ENCODE measurements around the gene RBM19. TPM values are rescaled to one million over a fixed set of nuclear protein-coding genes. Genes with fewer than 3 reads are reported as not detected.

The RBM19 gene
- total and polyA plus RNA-seq, 2 donors (not counting 3 experiments of a cell fraction or from before 2014, with no cell fraction given), result 13.2 to 34.4 TPM

GRCh38 chr12:113827539-113828114 is 138.5 kb downstream of the RBM19 start:
- FAIRE-seq (no peak), DNase-seq (ENCODE audit: low read depth, low spot score) (no peak)
- no peaks in the 10 kb centered on the region for H3K9me1 ChIP-seq (replicated peaks; ENCODE audit: control insufficient read depth, extremely low read depth, insufficient read depth, low read length)
- intact Hi-C loops (cut with micrococcal nuclease), result no loop called here
- ChIA-PET CTCF (interaction anchor here (1.9 kb wide), 1 partner anchor 8 kb away, joined by 6 read pairs; no protein-coding TSS in a partner anchor), POLR2A (no interaction called here)
- no peak overlapping the region for H3K27ac ChIP-seq (ENCODE audit: insufficient read depth, low read depth, low read length)
- H3K9ac ChIP-seq (replicated peaks; ENCODE audit: extremely low read depth, insufficient read depth, low read length), result no peak overlapping the region
- no TSS peak for BruUV-seq (replicated peaks)
- H3K27me3 ChIP-seq (ENCODE audit: control insufficient read depth in 2 of 2, insufficient read depth in 2 of 2, low read length in 2 of 2), result no peaks in the 10 kb centered on the region
- H2AFZ ChIP-seq (ENCODE audit: low read depth, low read length), result no peak overlapping the region
- H3K79me2 ChIP-seq (ENCODE audit: control insufficient read depth, insufficient read depth, low read length), result no peaks in the 10 kb centered on the region
- H3K36me3 ChIP-seq (ENCODE audit: control insufficient read depth in 2 of 2, extremely low read depth in 1 of 2, insufficient read depth in 2 of 2, low read length in 2 of 2), result no peaks in the 10 kb centered on the region
- H3K4me2 ChIP-seq (ENCODE audit: insufficient read depth, low read length), result no peak overlapping the region
- no peak overlapping the region for H3K4me3 ChIP-seq (replicated peaks in 1 of 3; ENCODE audit: insufficient read depth in 1 of 3, low read depth in 1 of 3, low read length in 3 of 3)
- dilution Hi-C loops (cut with MboI; ENCODE audit: extremely low pct_ligation_motif_present, low sequenced_read_pairs), result no loop called here
- H3K4me1 ChIP-seq (ENCODE audit: control insufficient read depth, extremely low read depth, insufficient read depth, low read length), result peaks cover 13% of the 10 kb centered on the region
- H3K9me3 ChIP-seq (replicated peaks; ENCODE audit: control insufficient read depth, insufficient read depth, low read length), result no peaks in the 10 kb centered on the region
- TF ChIP-seq, protein P1, sequence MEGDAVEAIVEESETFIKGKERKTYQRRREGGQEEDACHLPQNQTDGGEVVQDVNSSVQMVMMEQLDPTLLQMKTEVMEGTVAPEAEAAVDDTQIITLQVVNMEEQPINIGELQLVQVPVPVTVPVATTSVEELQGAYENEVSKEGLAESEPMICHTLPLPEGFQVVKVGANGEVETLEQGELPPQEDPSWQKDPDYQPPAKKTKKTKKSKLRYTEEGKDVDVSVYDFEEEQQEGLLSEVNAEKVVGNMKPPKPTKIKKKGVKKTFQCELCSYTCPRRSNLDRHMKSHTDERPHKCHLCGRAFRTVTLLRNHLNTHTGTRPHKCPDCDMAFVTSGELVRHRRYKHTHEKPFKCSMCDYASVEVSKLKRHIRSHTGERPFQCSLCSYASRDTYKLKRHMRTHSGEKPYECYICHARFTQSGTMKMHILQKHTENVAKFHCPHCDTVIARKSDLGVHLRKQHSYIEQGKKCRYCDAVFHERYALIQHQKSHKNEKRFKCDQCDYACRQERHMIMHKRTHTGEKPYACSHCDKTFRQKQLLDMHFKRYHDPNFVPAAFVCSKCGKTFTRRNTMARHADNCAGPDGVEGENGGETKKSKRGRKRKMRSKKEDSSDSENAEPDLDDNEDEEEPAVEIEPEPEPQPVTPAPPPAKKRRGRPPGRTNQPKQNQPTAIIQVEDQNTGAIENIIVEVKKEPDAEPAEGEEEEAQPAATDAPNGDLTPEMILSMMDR (IDR thresholded peaks at IDR 0.05; ENCODE audit: extremely low read depth in 1 of 2, insufficient read depth in 1 of 2, low read depth in 1 of 2, low read length in 2 of 2), result no peak
- TF ChIP-seq, protein P2, sequence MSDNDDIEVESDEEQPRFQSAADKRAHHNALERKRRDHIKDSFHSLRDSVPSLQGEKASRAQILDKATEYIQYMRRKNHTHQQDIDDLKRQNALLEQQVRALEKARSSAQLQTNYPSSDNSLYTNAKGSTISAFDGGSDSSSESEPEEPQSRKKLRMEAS (IDR thresholded peaks at IDR 0.05; ENCODE audit: insufficient read depth, insufficient read length), result no peak
- no peak for TF ChIP-seq POLR2A (IDR thresholded peaks at IDR 0.05; ENCODE audit: low read depth, low read length)
- TF ChIP-seq GATA2 (IDR thresholded peaks at IDR 0.05; ENCODE audit: insufficient read depth, insufficient read length, low read depth, low read length), result no peak
- no peak for TF ChIP-seq JUN (IDR thresholded peaks at IDR 0.05; ENCODE audit: borderline replicate concordance, insufficient read depth, insufficient read length, low read depth)
- no peaks in the 10 kb centered on the region for H4K20me1 ChIP-seq (replicated peaks; ENCODE audit: control insufficient read depth, extremely low read depth, insufficient read depth, low read length)

Data from endothelial cell of umbilical vein (primary cell).